Astrocyte (in vitro differentiated cells and primary cell): ENCODE data around the gene MED13.

Experiments used
- EZH2 ChIP-seq: IDR thresholded peaks from 2 replicates; pipeline ENCODE4 v1.6.1; 2012; ENCODE audit warnings: mild to moderate bottlenecking, low read length, inconsistent platforms; ENCODE audit not compliant: insufficient read depth
- TF ChIP-seq, protein P1 (sequence below): IDR thresholded peaks from 2 replicates; pipeline ENCODE4 v1.5.1; 2011; ENCODE audit warnings: low read depth, mild to moderate bottlenecking, inconsistent platforms, low read length, moderate library complexity; ENCODE audit not compliant: insufficient read depth

DNA sequence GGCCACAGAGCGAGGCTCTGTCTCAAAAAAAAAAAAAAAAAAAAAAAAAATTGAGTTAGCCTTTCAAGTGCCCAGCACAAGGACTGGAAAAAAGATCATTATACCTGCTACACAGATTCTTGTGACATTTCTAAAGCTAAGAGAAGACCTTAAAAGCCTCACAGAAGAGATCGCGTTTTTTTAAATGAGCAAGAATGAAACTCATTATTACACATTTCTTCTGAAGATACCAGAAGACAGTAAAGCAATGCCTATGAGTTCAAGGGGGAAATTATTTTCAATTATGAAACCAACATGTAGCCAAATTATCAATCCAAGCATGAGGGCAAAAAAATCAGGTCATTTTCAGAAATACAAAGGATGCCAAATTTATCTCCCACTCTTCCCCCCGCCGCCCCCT is 56.8 kb downstream of the MED13 start:
- TF ChIP-seq EZH2: no peak
- TF ChIP-seq, protein P1, sequence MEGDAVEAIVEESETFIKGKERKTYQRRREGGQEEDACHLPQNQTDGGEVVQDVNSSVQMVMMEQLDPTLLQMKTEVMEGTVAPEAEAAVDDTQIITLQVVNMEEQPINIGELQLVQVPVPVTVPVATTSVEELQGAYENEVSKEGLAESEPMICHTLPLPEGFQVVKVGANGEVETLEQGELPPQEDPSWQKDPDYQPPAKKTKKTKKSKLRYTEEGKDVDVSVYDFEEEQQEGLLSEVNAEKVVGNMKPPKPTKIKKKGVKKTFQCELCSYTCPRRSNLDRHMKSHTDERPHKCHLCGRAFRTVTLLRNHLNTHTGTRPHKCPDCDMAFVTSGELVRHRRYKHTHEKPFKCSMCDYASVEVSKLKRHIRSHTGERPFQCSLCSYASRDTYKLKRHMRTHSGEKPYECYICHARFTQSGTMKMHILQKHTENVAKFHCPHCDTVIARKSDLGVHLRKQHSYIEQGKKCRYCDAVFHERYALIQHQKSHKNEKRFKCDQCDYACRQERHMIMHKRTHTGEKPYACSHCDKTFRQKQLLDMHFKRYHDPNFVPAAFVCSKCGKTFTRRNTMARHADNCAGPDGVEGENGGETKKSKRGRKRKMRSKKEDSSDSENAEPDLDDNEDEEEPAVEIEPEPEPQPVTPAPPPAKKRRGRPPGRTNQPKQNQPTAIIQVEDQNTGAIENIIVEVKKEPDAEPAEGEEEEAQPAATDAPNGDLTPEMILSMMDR: no peak
